ENCODE results near the gene ACADSB.

ACADSB gene

GRCh38 chr10:123074215-123074614, 65.4 kb downstream of the ACADSB start:
- no peak overlapping the region for H3K27ac ChIP-seq (ENCODE audit: low read depth, low read length)
- H3K9me3 ChIP-seq (ENCODE audit: control insufficient read depth, insufficient read depth, low read length) = no peaks in the 10 kb centered on the region
- no peak overlapping the region for H3K4me3 ChIP-seq (ENCODE audit: low read depth, low read length)
- peaks cover 4% of the 10 kb centered on the region for H3K4me1 ChIP-seq (ENCODE audit: control insufficient read depth, insufficient read depth, low read length)
- H3K27me3 ChIP-seq (ENCODE audit: control insufficient read depth, insufficient read depth, low read length) = no peaks in the 10 kb centered on the region
- H3K36me3 ChIP-seq (ENCODE audit: control insufficient read depth, insufficient read depth, low read length) = no peaks in the 10 kb centered on the region
- H3K9ac ChIP-seq (ENCODE audit: low read depth, low read length) = no peak overlapping the region

- no peaks in the 10 kb centered on the region for H3K27me3 ChIP-seq (ENCODE audit: control insufficient read depth, insufficient read depth, low read length)
- no peak overlapping the region for H3K9ac ChIP-seq (ENCODE audit: low read depth, low read length)
- no peak overlapping the region for H3K4me3 ChIP-seq (ENCODE audit: low read depth, low read length)
- H3K4me1 ChIP-seq (ENCODE audit: control insufficient read depth, insufficient read depth, low read length) = peaks cover 5% of the 10 kb centered on the region; the same call in 1 of the 2 replicates
- no peak overlapping the region for H3K27ac ChIP-seq (ENCODE audit: low read depth, low read length)
- H3K9me3 ChIP-seq (ENCODE audit: control insufficient read depth, insufficient read depth, low read length) = no peaks in the 10 kb centered on the region
- no peaks in the 10 kb centered on the region for H3K36me3 ChIP-seq (ENCODE audit: control insufficient read depth, insufficient read depth, low read length)
Observed at GRCh38 chr10:123081896-123082295, 73.1 kb downstream of the ACADSB start.

GRCh38 chr10:123083811-123084210, 75.0 kb downstream of the ACADSB start:
- Histone ChIP-seq H3K27ac (ENCODE audit: low read depth, low read length) (no peak overlapping the region), H3K36me3 (ENCODE audit: control insufficient read depth, insufficient read depth, low read length) (no peaks in the 10 kb centered on the region), H3K9me3 (ENCODE audit: control insufficient read depth, insufficient read depth, low read length) (no peaks in the 10 kb centered on the region), H3K4me3 (ENCODE audit: low read depth, low read length) (no peak overlapping the region), H3K4me1 (ENCODE audit: control insufficient read depth, insufficient read depth, low read length) (peaks cover 5% of the 10 kb centered on the region; the same call in 1 of the 2 replicates), H3K27me3 (ENCODE audit: control insufficient read depth, insufficient read depth, low read length) (no peaks in the 10 kb centered on the region), H3K9ac (ENCODE audit: low read depth, low read length) (no peak overlapping the region)

GRCh38 chr10:123086281-123086680, 77.5 kb downstream of the ACADSB start:
- no peak overlapping the region for H3K4me3 ChIP-seq (ENCODE audit: low read depth, low read length)
- no peaks in the 10 kb centered on the region for H3K36me3 ChIP-seq (ENCODE audit: control insufficient read depth, insufficient read depth, low read length)
- H3K9ac ChIP-seq (ENCODE audit: low read depth, low read length) = no peak overlapping the region
- no peaks in the 10 kb centered on the region for H3K9me3 ChIP-seq (ENCODE audit: control insufficient read depth, insufficient read depth, low read length)
- H3K27me3 ChIP-seq (ENCODE audit: control insufficient read depth, insufficient read depth, low read length) = no peaks in the 10 kb centered on the region
- H3K4me1 ChIP-seq (ENCODE audit: control insufficient read depth, insufficient read depth, low read length) = peaks cover 5% of the 10 kb centered on the region; the same call in 1 of the 2 replicates
- H3K27ac ChIP-seq (ENCODE audit: low read depth, low read length) = no peak overlapping the region

- Histone ChIP-seq H3K27ac (ENCODE audit: low read depth, low read length) (no peak overlapping the region), H3K9ac (ENCODE audit: low read depth, low read length) (no peak overlapping the region), H3K27me3 (ENCODE audit: control insufficient read depth, insufficient read depth, low read length) (no peaks in the 10 kb centered on the region), H3K36me3 (ENCODE audit: control insufficient read depth, insufficient read depth, low read length) (no peaks in the 10 kb centered on the region), H3K4me3 (ENCODE audit: low read depth, low read length) (no peak overlapping the region), H3K9me3 (ENCODE audit: control insufficient read depth, insufficient read depth, low read length) (no peaks in the 10 kb centered on the region), H3K4me1 (ENCODE audit: control insufficient read depth, insufficient read depth, low read length) (peaks cover 5% of the 10 kb centered on the region; the same call in 1 of the 2 replicates)
Observed at GRCh38 chr10:123087348-123087747, 78.5 kb downstream of the ACADSB start.

GRCh38 chr10:123087786-123088185, 79.0 kb downstream of the ACADSB start:
- Histone ChIP-seq H3K27ac (ENCODE audit: low read depth, low read length) (no peak overlapping the region), H3K4me1 (ENCODE audit: control insufficient read depth, insufficient read depth, low read length) (peaks cover 5% of the 10 kb centered on the region; the same call in 1 of the 2 replicates), H3K36me3 (ENCODE audit: control insufficient read depth, insufficient read depth, low read length) (no peaks in the 10 kb centered on the region), H3K4me3 (ENCODE audit: low read depth, low read length) (no peak overlapping the region), H3K9ac (ENCODE audit: low read depth, low read length) (no peak overlapping the region), H3K27me3 (ENCODE audit: control insufficient read depth, insufficient read depth, low read length) (no peaks in the 10 kb centered on the region), H3K9me3 (ENCODE audit: control insufficient read depth, insufficient read depth, low read length) (no peaks in the 10 kb centered on the region)

GRCh38 chr10:123092635-123093414, 84.0 kb downstream of the ACADSB start:
- Histone ChIP-seq H3K36me3 (ENCODE audit: control insufficient read depth, insufficient read depth, low read length) (no peaks in the 10 kb centered on the region), H3K9ac (ENCODE audit: low read depth, low read length) (no peak overlapping the region), H3K27ac (ENCODE audit: low read depth, low read length) (no peak overlapping the region), H3K4me3 (ENCODE audit: low read depth, low read length) (no peak overlapping the region), H3K9me3 (ENCODE audit: control insufficient read depth, insufficient read depth, low read length) (no peaks in the 10 kb centered on the region), H3K27me3 (ENCODE audit: control insufficient read depth, insufficient read depth, low read length) (no peaks in the 10 kb centered on the region), H3K4me1 (ENCODE audit: control insufficient read depth, insufficient read depth, low read length) (no peaks in the 10 kb centered on the region)

- no peak overlapping the region for H3K27ac ChIP-seq (ENCODE audit: low read depth, low read length)
- no peaks in the 10 kb centered on the region for H3K4me1 ChIP-seq (ENCODE audit: control insufficient read depth, insufficient read depth, low read length)
- H3K27me3 ChIP-seq (ENCODE audit: control insufficient read depth, insufficient read depth, low read length) = no peaks in the 10 kb centered on the region
- H3K9ac ChIP-seq (ENCODE audit: low read depth, low read length) = no peak overlapping the region
- no peaks in the 10 kb centered on the region for H3K9me3 ChIP-seq (ENCODE audit: control insufficient read depth, insufficient read depth, low read length)
- H3K36me3 ChIP-seq (ENCODE audit: control insufficient read depth, insufficient read depth, low read length) = no peaks in the 10 kb centered on the region
- H3K4me3 ChIP-seq (ENCODE audit: low read depth, low read length) = no peak overlapping the region
Observed at GRCh38 chr10:123093489-123093888, 84.7 kb downstream of the ACADSB start.

- no peaks in the 10 kb centered on the region for H3K36me3 ChIP-seq (ENCODE audit: control insufficient read depth, insufficient read depth, low read length)
- no peak overlapping the region for H3K27ac ChIP-seq (ENCODE audit: low read depth, low read length)
- H3K9me3 ChIP-seq (ENCODE audit: control insufficient read depth, insufficient read depth, low read length) = no peaks in the 10 kb centered on the region
- no peaks in the 10 kb centered on the region for H3K4me1 ChIP-seq (ENCODE audit: control insufficient read depth, insufficient read depth, low read length)
- H3K4me3 ChIP-seq (ENCODE audit: low read depth, low read length) = no peak overlapping the region
- H3K9ac ChIP-seq (ENCODE audit: low read depth, low read length) = no peak overlapping the region
- H3K27me3 ChIP-seq (ENCODE audit: control insufficient read depth, insufficient read depth, low read length) = no peaks in the 10 kb centered on the region
Observed at GRCh38 chr10:123096452-123096851, 87.6 kb downstream of the ACADSB start.

GRCh38 chr10:123097039-123097438, 88.2 kb downstream of the ACADSB start:
- no peak overlapping the region for H3K9ac ChIP-seq (ENCODE audit: low read depth, low read length)
- no peaks in the 10 kb centered on the region for H3K27me3 ChIP-seq (ENCODE audit: control insufficient read depth, insufficient read depth, low read length)
- H3K27ac ChIP-seq (ENCODE audit: low read depth, low read length) = no peak overlapping the region
- H3K36me3 ChIP-seq (ENCODE audit: control insufficient read depth, insufficient read depth, low read length) = no peaks in the 10 kb centered on the region
- no peak overlapping the region for H3K4me3 ChIP-seq (ENCODE audit: low read depth, low read length)
- no peaks in the 10 kb centered on the region for H3K4me1 ChIP-seq (ENCODE audit: control insufficient read depth, insufficient read depth, low read length)
- no peaks in the 10 kb centered on the region for H3K9me3 ChIP-seq (ENCODE audit: control insufficient read depth, insufficient read depth, low read length)

- H3K4me1 ChIP-seq (ENCODE audit: control insufficient read depth, insufficient read depth, low read length) = peaks cover 3% of the 10 kb centered on the region; the same call in 1 of the 2 replicates
- no peaks in the 10 kb centered on the region for H3K36me3 ChIP-seq (ENCODE audit: control insufficient read depth, insufficient read depth, low read length)
- H3K27ac ChIP-seq (ENCODE audit: low read depth, low read length) = no peak overlapping the region
- no peak overlapping the region for H3K9ac ChIP-seq (ENCODE audit: low read depth, low read length)
- H3K27me3 ChIP-seq (ENCODE audit: control insufficient read depth, insufficient read depth, low read length) = no peaks in the 10 kb centered on the region
- no peak overlapping the region for H3K4me3 ChIP-seq (ENCODE audit: low read depth, low read length)
- H3K9me3 ChIP-seq (ENCODE audit: control insufficient read depth, insufficient read depth, low read length) = no peaks in the 10 kb centered on the region
Observed at GRCh38 chr10:123100030-123100762, 91.4 kb downstream of the ACADSB start.

Measured in HUES48 (cell line).